ENCODE results near the gene LIPM. TPM values are rescaled to one million over a fixed set of nuclear protein-coding genes. Genes with fewer than 3 reads are reported as not detected.

LIPM gene
- total and polyA plus RNA-seq, 4 experiments from 2014 or later = not detected

GRCh38 chr10:88828310-88828709, 25.8 kb downstream of the LIPM start:
- Mint-ChIP-seq H3K36me3 (no peaks in the 10 kb centered on the region), H3K27me3 (no peaks in the 10 kb centered on the region), H3K9me3 (peaks cover 0 to 3% (median 0%) of the 10 kb centered on the region in 8 donors), H3K4me3 (no peak overlapping the region), H3K27ac (no peak overlapping the region), H3K4me1 (peaks cover 46 to 80% (median 67%) of the 10 kb centered on the region in 4 donors)
- no peaks in the 10 kb centered on the region for H3K27me3 ChIP-seq (ENCODE audit: insufficient read depth, low read length)
- no peak for DNase-seq
- intact Hi-C loops (cut with micrococcal nuclease) = loop anchor here (5.0 to 10.0 kb wide), 2 partner anchors 876 to 966 kb away; partner anchors contain the start of genes KIF20B, KLLN and PTEN
- CTCF ChIA-PET (ENCODE audit: partially characterized antibody) = interaction anchor here (1.0 to 12.8 kb wide), 6 partner anchors 7 to 586 kb away, joined by 3 to 146 read pairs (median 16); partner anchors contain the start of genes IFIT5 and STAMBPL1
- POLR2A ChIA-PET (ENCODE audit: partially characterized antibody) = interaction anchor here (1.2 to 4.4 kb wide), 2 partner anchors 163 to 965 kb away, joined by 3 to 16 read pairs; partner anchors contain the start of gene FAS
- H3K4me1 ChIP-seq (ENCODE audit: insufficient read depth, low read length) = peaks cover 67% of the 10 kb centered on the region
- no peak overlapping the region for H3K4me3 ChIP-seq (ENCODE audit: low read length in 2 of 2)
- H3K36me3 ChIP-seq (ENCODE audit: insufficient read depth, low read length) = no peaks in the 10 kb centered on the region
- no peak overlapping the region for H3K27ac ChIP-seq (ENCODE audit: low read depth, low read length)
- H3K9me3 ChIP-seq (ENCODE audit: control insufficient read depth in 1 of 2, low read length in 2 of 2) = no peaks in the 10 kb centered on the region

GRCh38 chr10:88830643-88831268, 28.2 kb downstream of the LIPM start:
- no peak overlapping the region for H3K4me3 ChIP-seq (ENCODE audit: low read length in 2 of 2)
- H3K9me3 ChIP-seq (ENCODE audit: control insufficient read depth in 1 of 2, low read length in 2 of 2) = no peaks in the 10 kb centered on the region
- CTCF ChIA-PET (ENCODE audit: partially characterized antibody) = interaction anchor here (1.0 to 12.8 kb wide), 4 partner anchors 8 to 248 kb away, joined by 4 to 507 read pairs (median 75); partner anchors contain the start of gene RNLS
- no peaks in the 10 kb centered on the region for H3K27me3 Mint-ChIP-seq
- H3K4me1 ChIP-seq (ENCODE audit: insufficient read depth, low read length) = peaks cover 62% of the 10 kb centered on the region
- H3K4me1 Mint-ChIP-seq = peaks cover 42 to 67% (median 56%) of the 10 kb centered on the region in 4 donors
- no peaks in the 10 kb centered on the region for H3K36me3 ChIP-seq (ENCODE audit: insufficient read depth, low read length)
- H3K4me3 Mint-ChIP-seq = peak overlapping the region in 6 of 8 donors; percentile 40 to 85 (median 50)
- intact Hi-C loops (cut with micrococcal nuclease) = no loop called here
- no peaks in the 10 kb centered on the region for H3K36me3 Mint-ChIP-seq
- H3K27ac Mint-ChIP-seq = peak overlapping the region in 4 of 7 donors; percentile 9 to 75 (median 46)
- no peak for DNase-seq
- no peaks in the 10 kb centered on the region for H3K27me3 ChIP-seq (ENCODE audit: insufficient read depth, low read length)
- POLR2A ChIA-PET (ENCODE audit: partially characterized antibody) = interaction anchor here (0.7 to 2.4 kb wide), 6 partner anchors 9 to 377 kb away, joined by 3 to 17 read pairs (median 6); partner anchors contain the start of genes FAS and STAMBPL1
- H3K9me3 Mint-ChIP-seq = no peaks in the 10 kb centered on the region
- no peak overlapping the region for H3K27ac ChIP-seq (ENCODE audit: low read depth, low read length)

- no peaks in the 10 kb centered on the region for H3K9me3 Mint-ChIP-seq
Observed at GRCh38 chr10:88831709-88832108, 29.2 kb downstream of the LIPM start.

GRCh38 chr10:88832376-88832775, 29.8 kb downstream of the LIPM start:
- H3K4me1 Mint-ChIP-seq = peaks cover 30 to 50% (median 42%) of the 10 kb centered on the region in 4 donors
- no peak overlapping the region for H3K4me3 Mint-ChIP-seq
- Histone ChIP-seq H3K27ac (ENCODE audit: low read depth, low read length) (no peak overlapping the region), H3K27me3 (ENCODE audit: insufficient read depth, low read length) (no peaks in the 10 kb centered on the region), H3K4me3 (ENCODE audit: low read length in 2 of 2) (no peak overlapping the region), H3K36me3 (ENCODE audit: insufficient read depth, low read length) (no peaks in the 10 kb centered on the region), H3K9me3 (ENCODE audit: control insufficient read depth in 1 of 2, low read length in 2 of 2) (no peaks in the 10 kb centered on the region), H3K4me1 (ENCODE audit: insufficient read depth, low read length) (peaks cover 50% of the 10 kb centered on the region)
- no peaks in the 10 kb centered on the region for H3K36me3 Mint-ChIP-seq
- no peak overlapping the region for H3K27ac Mint-ChIP-seq
- no peaks in the 10 kb centered on the region for H3K9me3 Mint-ChIP-seq
- POLR2A ChIA-PET (ENCODE audit: partially characterized antibody) = interaction anchor here (0.9 to 2.4 kb wide), 4 partner anchors 8 to 159 kb away, joined by 3 to 17 read pairs (median 8); partner anchors contain the start of genes FAS and STAMBPL1
- DNase-seq = no peak
- CTCF ChIA-PET (ENCODE audit: partially characterized antibody) = interaction anchor here (0.9 to 12.8 kb wide), 4 partner anchors 24 to 382 kb away, joined by 3 to 507 read pairs (median 76); partner anchors contain the start of gene FAS
- H3K27me3 Mint-ChIP-seq = no peaks in the 10 kb centered on the region
- intact Hi-C loops (cut with micrococcal nuclease) = no loop called here

More at GRCh38 chr10:88831709-88832108, 29.2 kb downstream of the LIPM start:
- ChIA-PET CTCF (ENCODE audit: partially characterized antibody) (interaction anchor here (1.5 to 12.8 kb wide), 4 partner anchors 23 to 249 kb away, joined by 4 to 507 read pairs (median 76); partner anchors contain the start of genes FAS and RNLS), POLR2A (ENCODE audit: partially characterized antibody) (interaction anchor here (0.7 to 2.4 kb wide), 8 partner anchors 9 to 376 kb away, joined by 3 to 17 read pairs (median 4); partner anchors contain the start of genes FAS and STAMBPL1)
- intact Hi-C loops (cut with micrococcal nuclease) = no loop called here
- Histone ChIP-seq H3K9me3 (ENCODE audit: control insufficient read depth in 1 of 2, low read length in 2 of 2) (no peaks in the 10 kb centered on the region), H3K36me3 (ENCODE audit: insufficient read depth, low read length) (no peaks in the 10 kb centered on the region), H3K27me3 (ENCODE audit: insufficient read depth, low read length) (no peaks in the 10 kb centered on the region), H3K27ac (ENCODE audit: low read depth, low read length) (no peak overlapping the region), H3K4me3 (ENCODE audit: low read length in 2 of 2) (no peak overlapping the region), H3K4me1 (ENCODE audit: insufficient read depth, low read length) (peaks cover 56% of the 10 kb centered on the region)
- Mint-ChIP-seq H3K4me3 (peak overlapping the region in 7 of 8 donors; percentile 1 to 85 (median 54)), H3K36me3 (no peaks in the 10 kb centered on the region), H3K27ac (peak overlapping the region in 6 of 7 donors; percentile 13 to 82 (median 76)), H3K27me3 (no peaks in the 10 kb centered on the region), H3K4me1 (peaks cover 34 to 57% (median 47%) of the 10 kb centered on the region in 4 donors)
- DNase-seq = peak; percentile 58 to 70 (median 59)

- H3K4me3 Mint-ChIP-seq = peak overlapping the region in 3 of 8 donors; percentile 19 to 51 (median 20)
- H3K9me3 Mint-ChIP-seq = no peaks in the 10 kb centered on the region
- ChIA-PET CTCF (ENCODE audit: partially characterized antibody) (interaction anchor here (1.8 to 12.8 kb wide), 6 partner anchors 9 to 158 kb away, joined by 5 to 507 read pairs (median 97); partner anchors contain the start of gene FAS), POLR2A (ENCODE audit: partially characterized antibody) (interaction anchor here (1.8 to 4.8 kb wide), 2 partner anchors 8 to 47 kb away, joined by 7 to 31 read pairs; partner anchors contain the start of gene STAMBPL1)
- H3K4me1 Mint-ChIP-seq = peaks cover 30 to 44% (median 37%) of the 10 kb centered on the region in 4 donors
- intact Hi-C loops (cut with micrococcal nuclease) = no loop called here
- no peak overlapping the region for H3K27ac ChIP-seq (ENCODE audit: low read depth, low read length)
- H3K4me3 ChIP-seq (ENCODE audit: low read length in 2 of 2) = no peak overlapping the region
- no peaks in the 10 kb centered on the region for H3K27me3 ChIP-seq (ENCODE audit: insufficient read depth, low read length)
- H3K27ac Mint-ChIP-seq = peak overlapping the region; percentile 2 to 75 (median 26)
- no peaks in the 10 kb centered on the region for H3K36me3 Mint-ChIP-seq
- H3K36me3 ChIP-seq (ENCODE audit: insufficient read depth, low read length) = no peaks in the 10 kb centered on the region
- DNase-seq = no peak
- H3K9me3 ChIP-seq (ENCODE audit: control insufficient read depth in 1 of 2, low read length in 2 of 2) = no peaks in the 10 kb centered on the region
- H3K27me3 Mint-ChIP-seq = no peaks in the 10 kb centered on the region
- H3K4me1 ChIP-seq (ENCODE audit: insufficient read depth, low read length) = peaks cover 50% of the 10 kb centered on the region
Observed at GRCh38 chr10:88833156-88833555, 30.6 kb downstream of the LIPM start.

- Histone ChIP-seq H3K27me3 (ENCODE audit: insufficient read depth, low read length) (no peaks in the 10 kb centered on the region), H3K36me3 (ENCODE audit: insufficient read depth, low read length) (no peaks in the 10 kb centered on the region), H3K4me1 (ENCODE audit: insufficient read depth, low read length) (peaks cover 50% of the 10 kb centered on the region), H3K27ac (ENCODE audit: low read depth, low read length) (no peak overlapping the region), H3K9me3 (ENCODE audit: control insufficient read depth in 1 of 2, low read length in 2 of 2) (no peaks in the 10 kb centered on the region), H3K4me3 (ENCODE audit: low read length in 2 of 2) (no peak overlapping the region)
- DNase-seq = no peak
- peak overlapping the region in 3 of 8 donors; percentile 19 to 51 (median 34) for H3K4me3 Mint-ChIP-seq
- ChIA-PET CTCF (ENCODE audit: partially characterized antibody) (interaction anchor here (1.0 to 7.8 kb wide), 14 partner anchors 9 to 417 kb away, joined by 3 to 507 read pairs (median 26); partner anchors contain the start of genes FAS and STAMBPL1), POLR2A (ENCODE audit: partially characterized antibody) (interaction anchor here (1.0 to 4.8 kb wide), 3 partner anchors 9 to 48 kb away, joined by 3 to 31 read pairs (median 7); partner anchors contain the start of gene STAMBPL1)
- H3K36me3 Mint-ChIP-seq = no peaks in the 10 kb centered on the region
- H3K4me1 Mint-ChIP-seq = peaks cover 29 to 38% (median 34%) of the 10 kb centered on the region in 4 donors
- peak overlapping the region in 3 of 7 donors; percentile 16 to 63 (median 61) for H3K27ac Mint-ChIP-seq
- H3K27me3 Mint-ChIP-seq = no peaks in the 10 kb centered on the region
- H3K9me3 Mint-ChIP-seq = no peaks in the 10 kb centered on the region
- intact Hi-C loops (cut with micrococcal nuclease) = no loop called here
Observed at GRCh38 chr10:88833723-88834122, 31.2 kb downstream of the LIPM start.

Data from CD4-positive, alpha-beta memory T cell (primary cell).